DOHH2 (cell line): Measurements from ENCODE around the gene EPHB2.

Source experiments
- EZH2phosphoT487 ChIP-seq: fragments of 200-600 bp; sonication (generic); IDR thresholded peaks from 2 replicates; pipeline ENCODE4 v1.6.1; 2017; ENCODE audit warnings: borderline replicate concordance, mild to moderate bottlenecking, antibody characterized with exemption, low read length, moderate library complexity, mixed read lengths
- TF ChIP-seq, protein P1 (sequence below): fragments of 200-600 bp; sonication (generic); IDR thresholded peaks from one replicate; pipeline ENCODE4 v1.5.1; 2014; ENCODE audit warnings: antibody characterized with exemption, mild to moderate bottlenecking, low read depth, low read length; ENCODE audit not compliant: poor library complexity, severe bottlenecking

DNA sequence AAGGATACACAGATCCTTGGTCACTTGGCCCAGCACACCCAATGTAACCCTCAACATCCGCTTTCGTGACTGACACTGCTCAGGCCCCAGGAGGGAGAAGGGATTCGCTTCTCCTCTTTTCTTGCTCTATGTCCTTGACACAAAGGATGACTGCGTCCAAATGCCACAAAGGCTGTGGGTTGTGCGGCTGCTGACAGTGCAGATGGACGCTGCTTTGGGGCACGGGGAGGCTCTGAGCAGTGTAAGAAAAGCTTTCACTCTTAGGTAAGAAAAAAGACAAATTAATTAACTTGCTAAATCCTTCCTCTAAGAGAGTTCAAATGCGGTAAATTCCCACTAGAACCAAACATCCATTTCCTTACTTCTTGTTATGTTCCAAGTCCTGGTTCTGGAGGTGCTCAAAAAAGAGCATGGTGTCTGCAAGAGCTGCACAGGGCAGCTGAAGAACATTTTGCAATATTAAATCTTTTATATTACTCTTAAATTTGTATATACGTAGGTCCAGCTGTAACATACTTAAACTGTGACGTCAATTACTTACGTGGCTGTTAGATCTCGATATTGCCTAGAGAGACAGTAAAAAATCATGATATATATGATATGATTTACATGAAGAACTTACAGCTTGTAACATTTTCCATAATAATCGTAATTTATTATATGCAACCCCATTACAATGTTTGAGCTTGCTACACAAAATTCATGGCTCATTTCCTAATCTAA, 19.4 kb upstream of the EPHB2 start:
- TF ChIP-seq EZH2phosphoT487, result no peak
- TF ChIP-seq, protein P1, sequence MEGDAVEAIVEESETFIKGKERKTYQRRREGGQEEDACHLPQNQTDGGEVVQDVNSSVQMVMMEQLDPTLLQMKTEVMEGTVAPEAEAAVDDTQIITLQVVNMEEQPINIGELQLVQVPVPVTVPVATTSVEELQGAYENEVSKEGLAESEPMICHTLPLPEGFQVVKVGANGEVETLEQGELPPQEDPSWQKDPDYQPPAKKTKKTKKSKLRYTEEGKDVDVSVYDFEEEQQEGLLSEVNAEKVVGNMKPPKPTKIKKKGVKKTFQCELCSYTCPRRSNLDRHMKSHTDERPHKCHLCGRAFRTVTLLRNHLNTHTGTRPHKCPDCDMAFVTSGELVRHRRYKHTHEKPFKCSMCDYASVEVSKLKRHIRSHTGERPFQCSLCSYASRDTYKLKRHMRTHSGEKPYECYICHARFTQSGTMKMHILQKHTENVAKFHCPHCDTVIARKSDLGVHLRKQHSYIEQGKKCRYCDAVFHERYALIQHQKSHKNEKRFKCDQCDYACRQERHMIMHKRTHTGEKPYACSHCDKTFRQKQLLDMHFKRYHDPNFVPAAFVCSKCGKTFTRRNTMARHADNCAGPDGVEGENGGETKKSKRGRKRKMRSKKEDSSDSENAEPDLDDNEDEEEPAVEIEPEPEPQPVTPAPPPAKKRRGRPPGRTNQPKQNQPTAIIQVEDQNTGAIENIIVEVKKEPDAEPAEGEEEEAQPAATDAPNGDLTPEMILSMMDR, result no peak
